Measurements from ENCODE around the gene BEND3.
"Not testable (repeated sequence)": the region's sequence is repeated elsewhere in the genome, so short reads cannot be mapped to it uniquely, and the experiment has no call there.

Gene BEND3

GRCh38 chr6:107084459-107084858 is 30.9 kb downstream of the BEND3 start:
- DNase-seq (ENCODE audit: low spot score in 2 of 2); in situ Hi-C loops (cut with MboI; ENCODE audit: low sequenced_read_pairs); H3K4me3 ChIP-seq; H3K9me3 ChIP-seq; H3K27me3 ChIP-seq (ENCODE audit: low read depth); H3K4me1 ChIP-seq: not testable (repeated sequence)
- peaks cover 24% of the 10 kb centered on the region for H3K36me3 ChIP-seq (replicated peaks)

DNA sequence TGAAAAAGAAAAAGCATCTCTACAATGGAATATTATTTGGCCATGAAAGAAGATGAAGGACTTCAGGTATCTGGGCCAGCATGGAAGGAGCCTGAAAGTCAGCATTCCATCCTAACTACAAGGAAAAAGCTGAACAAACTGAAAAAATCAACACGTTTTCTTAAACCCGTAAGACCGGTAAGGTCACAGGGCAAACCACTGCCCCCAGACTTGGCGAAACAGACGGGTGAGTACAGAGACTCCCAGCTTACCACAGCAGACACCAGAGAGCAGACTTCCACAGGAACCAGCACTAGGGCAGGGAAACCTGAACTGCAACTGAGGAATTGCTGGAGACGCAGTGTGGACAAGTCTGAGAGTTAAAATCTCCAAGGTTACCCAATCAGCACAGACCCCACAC is 31.4 kb downstream of the BEND3 start:
- in situ Hi-C loops (cut with MboI; ENCODE audit: low sequenced_read_pairs) = no loop called here
- DNase-seq (ENCODE audit: low spot score in 2 of 2) = no peak
- H3K4me1 ChIP-seq = no peaks in the 10 kb centered on the region
- H3K4me3 ChIP-seq = no peak overlapping the region
- H3K9me3 ChIP-seq = no peaks in the 10 kb centered on the region
- peaks cover 24% of the 10 kb centered on the region for H3K36me3 ChIP-seq (replicated peaks)
- no peaks in the 10 kb centered on the region for H3K27me3 ChIP-seq (ENCODE audit: low read depth)

DNA sequence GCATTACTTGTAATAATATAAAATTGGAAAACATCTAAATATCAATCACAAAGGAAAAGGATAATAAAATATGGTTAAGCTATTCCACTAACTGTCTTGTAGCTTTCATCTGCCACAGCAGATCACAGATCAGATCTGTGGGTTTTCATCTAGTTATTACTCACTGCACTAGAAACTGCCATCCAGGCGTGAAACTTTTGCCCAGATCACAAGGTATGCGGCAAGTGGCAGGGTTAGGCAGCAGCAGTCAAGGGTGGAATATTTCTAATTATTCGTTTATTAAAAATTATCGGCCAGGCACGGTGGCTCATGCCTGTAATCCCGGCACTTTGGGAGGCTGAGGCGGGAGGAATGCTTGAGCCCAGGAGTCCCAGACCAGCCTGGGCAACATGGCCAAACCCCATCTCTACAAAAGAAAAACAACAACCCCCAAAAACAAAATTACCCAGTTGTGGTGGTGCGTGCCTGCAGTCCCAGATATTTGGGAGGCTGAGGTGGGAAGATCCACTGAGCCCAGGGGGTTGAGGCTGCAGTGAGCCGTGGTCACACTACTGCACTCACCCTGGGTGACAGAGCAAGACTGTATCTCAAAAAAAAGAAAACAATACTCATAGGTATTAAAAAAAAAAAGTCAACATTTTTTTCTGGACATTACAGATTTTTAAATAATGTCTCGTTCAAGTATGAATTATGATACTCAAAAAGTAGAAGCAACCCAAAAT is 32.1 kb downstream of the BEND3 start:
- Histone ChIP-seq H3K4me1 (no peaks in the 10 kb centered on the region), H3K4me3 (no peak overlapping the region), H3K9me3 (no peaks in the 10 kb centered on the region), H3K36me3 (replicated peaks) (peaks cover 24% of the 10 kb centered on the region), H3K27me3 (ENCODE audit: low read depth) (no peaks in the 10 kb centered on the region)
- no peak for DNase-seq (ENCODE audit: low spot score in 2 of 2)
- in situ Hi-C loops (cut with MboI; ENCODE audit: low sequenced_read_pairs) = no loop called here

- Histone ChIP-seq H3K36me3 (replicated peaks) (peaks cover 25% of the 10 kb centered on the region), H3K4me3 (no peak overlapping the region), H3K4me1 (no peaks in the 10 kb centered on the region), H3K27me3 (ENCODE audit: low read depth) (no peaks in the 10 kb centered on the region), H3K9me3 (no peaks in the 10 kb centered on the region)
- in situ Hi-C loops (cut with MboI; ENCODE audit: low sequenced_read_pairs) = no loop called here
- no peak for DNase-seq (ENCODE audit: low spot score in 2 of 2)
Measured at GRCh38 chr6:107082045-107082444, 33.3 kb downstream of the BEND3 start.

- peak in 1 of 2 experiments; percentile 50 for DNase-seq (ENCODE audit: low spot score in 2 of 2)
- H3K36me3 ChIP-seq (replicated peaks) = peaks cover 22% of the 10 kb centered on the region
- no peaks in the 10 kb centered on the region for H3K9me3 ChIP-seq
- no peaks in the 10 kb centered on the region for H3K27me3 ChIP-seq (ENCODE audit: low read depth)
- no peaks in the 10 kb centered on the region for H3K4me1 ChIP-seq
- no peak overlapping the region for H3K4me3 ChIP-seq
- in situ Hi-C loops (cut with MboI; ENCODE audit: low sequenced_read_pairs) = no loop called here
Measured at GRCh38 chr6:107080036-107080435, 35.3 kb downstream of the BEND3 start.

GRCh38 chr6:107079429-107079828 is 35.9 kb downstream of the BEND3 start:
- Histone ChIP-seq H3K4me1 (no peaks in the 10 kb centered on the region), H3K4me3 (no peak overlapping the region), H3K27me3 (ENCODE audit: low read depth) (no peaks in the 10 kb centered on the region), H3K9me3 (no peaks in the 10 kb centered on the region), H3K36me3 (replicated peaks) (peaks cover 16% of the 10 kb centered on the region)
- in situ Hi-C loops (cut with MboI; ENCODE audit: low sequenced_read_pairs) = no loop called here
- peak in 1 of 2 experiments; percentile 21 for DNase-seq (ENCODE audit: low spot score in 2 of 2)

- no peaks in the 10 kb centered on the region for H3K27me3 ChIP-seq (ENCODE audit: low read depth)
- no peak overlapping the region for H3K4me3 ChIP-seq
- in situ Hi-C loops (cut with MboI; ENCODE audit: low sequenced_read_pairs) = no loop called here
- peaks cover 14% of the 10 kb centered on the region for H3K36me3 ChIP-seq (replicated peaks)
- H3K9me3 ChIP-seq = no peaks in the 10 kb centered on the region
- H3K4me1 ChIP-seq = no peaks in the 10 kb centered on the region
- no peak for DNase-seq (ENCODE audit: low spot score in 2 of 2)
Measured at GRCh38 chr6:107077710-107078109, 37.6 kb downstream of the BEND3 start.

DNA sequence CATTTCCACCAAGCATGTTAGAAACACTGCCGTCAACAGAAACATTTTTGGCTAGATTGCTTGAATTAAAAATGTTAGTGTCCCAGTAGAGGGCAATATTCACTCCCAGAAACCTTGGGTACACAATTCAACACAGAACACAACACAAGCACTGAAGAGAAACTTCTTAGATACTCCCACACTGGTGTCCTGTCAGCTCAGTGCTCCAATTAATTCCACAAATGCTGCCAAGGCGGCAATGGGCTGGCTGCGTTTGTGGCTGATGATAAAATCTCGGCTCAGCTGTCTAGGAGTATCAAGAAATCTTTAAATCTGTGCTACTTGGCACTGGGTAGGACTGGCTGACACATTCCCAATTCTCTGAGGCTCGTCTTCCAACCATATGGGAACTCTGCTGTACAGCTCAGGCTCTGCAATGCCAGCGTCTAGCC is 39.3 kb downstream of the BEND3 start:
- in situ Hi-C loops (cut with MboI; ENCODE audit: low sequenced_read_pairs) = no loop called here
- H3K4me1 ChIP-seq = no peaks in the 10 kb centered on the region
- H3K36me3 ChIP-seq (replicated peaks) = peaks cover 17% of the 10 kb centered on the region
- DNase-seq (ENCODE audit: low spot score in 2 of 2) = no peak
- no peaks in the 10 kb centered on the region for H3K27me3 ChIP-seq (ENCODE audit: low read depth)
- no peak overlapping the region for H3K4me3 ChIP-seq
- H3K9me3 ChIP-seq = no peaks in the 10 kb centered on the region

GRCh38 chr6:107070686-107071085 is 44.6 kb downstream of the BEND3 start:
- Histone ChIP-seq H3K9me3 (no peaks in the 10 kb centered on the region), H3K4me1 (no peaks in the 10 kb centered on the region), H3K36me3 (replicated peaks) (peaks cover 25% of the 10 kb centered on the region), H3K27me3 (ENCODE audit: low read depth) (no peaks in the 10 kb centered on the region), H3K4me3 (no peak overlapping the region)
- in situ Hi-C loops (cut with MboI; ENCODE audit: low sequenced_read_pairs) = no loop called here
- DNase-seq (ENCODE audit: low spot score in 2 of 2) = no peak

GRCh38 chr6:107069631-107070548 is 45.4 kb downstream of the BEND3 start:
- Histone ChIP-seq H3K27me3 (ENCODE audit: low read depth) (no peaks in the 10 kb centered on the region), H3K4me1 (no peaks in the 10 kb centered on the region), H3K4me3 (no peak overlapping the region), H3K36me3 (replicated peaks) (peaks cover 25% of the 10 kb centered on the region), H3K9me3 (no peaks in the 10 kb centered on the region)
- DNase-seq (ENCODE audit: low spot score in 2 of 2) = no peak
- in situ Hi-C loops (cut with MboI; ENCODE audit: low sequenced_read_pairs) = no loop called here

DNA sequence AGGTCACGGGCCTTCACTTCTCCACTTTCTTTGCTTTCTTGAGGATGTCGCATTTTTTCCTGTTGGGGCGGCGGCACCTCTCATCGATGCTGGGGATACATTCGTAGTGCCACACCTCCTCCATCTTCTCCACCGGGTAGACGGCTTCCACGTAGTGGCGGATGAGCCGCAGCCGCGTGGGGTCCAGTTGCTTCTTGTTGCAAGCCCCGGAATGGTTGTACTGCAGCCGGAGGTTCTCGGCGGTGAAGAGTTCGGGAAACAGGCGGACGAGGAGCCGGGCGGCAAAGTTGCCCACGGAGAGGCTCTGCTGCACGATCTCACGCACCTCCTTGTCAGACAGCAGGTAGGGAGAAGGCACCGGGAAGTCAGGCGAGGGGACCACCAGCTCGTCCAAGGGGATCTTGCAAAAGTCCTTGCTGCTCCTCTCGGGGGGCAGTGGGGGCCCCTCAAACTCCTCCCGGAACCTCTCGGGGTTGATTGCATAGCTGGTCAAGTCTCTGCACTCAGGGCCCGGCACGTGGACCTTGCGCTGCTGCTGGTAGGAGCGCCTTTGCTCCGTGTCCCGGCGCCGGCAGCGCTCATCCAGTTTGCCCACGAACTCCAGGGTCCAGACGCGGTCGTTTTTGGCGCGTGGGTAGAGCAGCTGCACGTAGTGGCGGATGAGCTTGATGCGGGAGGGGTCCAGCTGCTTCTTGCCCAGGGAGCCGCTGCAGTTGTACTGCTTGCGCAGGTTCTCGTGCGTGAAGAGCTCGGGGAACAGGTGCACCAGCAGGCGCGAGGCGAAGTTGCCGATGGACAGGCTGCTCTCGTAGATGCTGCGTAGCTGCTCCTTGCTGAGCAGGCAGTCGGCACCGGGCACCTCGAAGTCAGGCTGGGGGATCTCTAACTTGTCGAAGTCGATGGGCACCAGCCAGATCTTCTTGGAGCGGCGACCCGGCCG is 46.4 kb downstream of the BEND3 start:
- no peak for DNase-seq (ENCODE audit: low spot score in 2 of 2)
- in situ Hi-C loops (cut with MboI; ENCODE audit: low sequenced_read_pairs) = no loop called here
- H3K9me3 ChIP-seq = no peaks in the 10 kb centered on the region
- no peaks in the 10 kb centered on the region for H3K27me3 ChIP-seq (ENCODE audit: low read depth)
- H3K4me1 ChIP-seq = no peaks in the 10 kb centered on the region
- peaks cover 25% of the 10 kb centered on the region for H3K36me3 ChIP-seq (replicated peaks)
- no peak overlapping the region for H3K4me3 ChIP-seq

DNA sequence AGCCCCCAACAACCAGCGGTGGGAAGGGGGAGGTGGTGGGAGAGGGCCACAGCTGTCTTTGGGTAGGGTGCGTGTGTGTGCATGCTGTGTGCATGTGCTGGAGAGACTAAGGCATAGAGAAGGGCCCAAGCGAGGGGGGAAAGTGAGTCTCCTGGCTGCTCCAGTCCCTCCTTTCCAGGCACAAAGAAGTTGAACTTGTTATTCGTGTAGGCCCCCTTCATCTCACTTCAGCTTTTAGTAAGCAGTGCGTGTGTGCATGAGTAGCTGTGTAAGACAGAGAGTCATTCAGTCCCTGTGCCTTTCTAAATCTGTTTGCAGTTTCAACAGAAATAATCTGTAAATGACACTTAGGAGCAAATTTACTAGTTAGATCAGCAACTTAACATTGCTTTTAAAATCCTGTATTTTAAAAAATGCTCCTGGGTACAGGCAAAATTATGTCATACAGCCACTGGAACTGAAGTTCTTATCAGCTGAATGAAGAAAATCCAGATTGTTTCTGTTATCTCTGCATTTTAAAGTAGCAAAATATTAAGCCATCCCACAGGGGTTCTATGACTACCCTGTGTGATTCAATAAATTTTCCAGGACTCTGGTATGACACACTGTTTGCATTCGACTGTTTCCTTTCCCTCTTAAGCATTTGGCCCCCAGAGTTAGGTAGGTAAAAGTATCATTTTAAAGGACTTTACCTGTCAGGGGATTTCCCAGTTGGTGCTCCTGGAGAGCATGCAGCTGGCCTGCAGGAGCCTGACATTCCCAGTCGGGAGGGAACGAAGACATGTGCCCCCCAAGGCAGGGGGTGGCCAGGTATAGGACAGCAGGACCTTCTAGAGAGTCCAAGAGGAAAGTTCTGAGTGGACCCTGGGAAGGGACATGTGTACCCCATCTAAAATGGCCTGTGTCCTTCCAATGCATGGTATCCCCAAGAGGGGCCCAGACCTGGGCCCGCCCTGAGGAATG is 48.3 kb downstream of the BEND3 start:
- H3K27me3 ChIP-seq (ENCODE audit: low read depth) = no peaks in the 10 kb centered on the region
- no peak overlapping the region for H3K4me3 ChIP-seq
- H3K4me1 ChIP-seq = no peaks in the 10 kb centered on the region
- H3K36me3 ChIP-seq (replicated peaks) = peaks cover 17% of the 10 kb centered on the region
- in situ Hi-C loops (cut with MboI; ENCODE audit: low sequenced_read_pairs) = no loop called here
- H3K9me3 ChIP-seq = no peaks in the 10 kb centered on the region
- DNase-seq (ENCODE audit: low spot score in 2 of 2) = no peak
